Measurements from ENCODE around the gene VPS13D.

- TF ChIP-seq CTCF (IDR thresholded peaks at IDR 0.05): no peak
- no peak for TF ChIP-seq POLR2A (IDR thresholded peaks at IDR 0.05)
Measured at GRCh38 chr1:12466816-12467215, 237.0 kb downstream of the VPS13D start.

All from body of pancreas (tissue), 4 donors.